ENCODE results near the gene STRN3.
A peak's percentile ranks its signal among the peaks of the same experiment; 100 is the strongest.
"Not testable (repeated sequence)": the region's sequence is repeated elsewhere in the genome, so short reads cannot be mapped to it uniquely, and the experiment has no call there.

STRN3 gene

DNA sequence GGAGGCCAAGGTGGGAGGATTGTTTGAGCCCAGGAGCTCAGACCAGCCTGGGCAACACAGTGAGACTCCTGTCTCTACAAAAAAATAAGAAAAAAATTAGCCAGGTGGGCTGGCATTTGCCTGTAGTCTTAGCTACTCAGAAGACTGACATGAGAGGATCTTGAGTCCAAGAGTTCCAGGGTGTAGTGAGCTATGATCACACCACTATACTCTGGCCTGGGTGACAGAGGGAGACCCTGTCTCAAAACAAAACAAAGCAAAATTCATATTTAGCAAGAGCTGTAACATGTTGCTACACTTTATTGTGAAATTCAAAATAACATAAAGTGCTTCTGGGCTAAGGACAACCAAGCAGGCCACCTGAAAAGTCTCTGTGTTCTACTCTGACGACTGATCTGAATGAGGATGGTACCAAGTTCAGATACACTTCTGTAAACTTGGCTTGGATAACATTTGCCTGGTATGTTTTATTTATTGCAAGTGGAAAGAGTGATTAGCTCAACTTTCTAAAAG, 11.6 kb upstream of the STRN3 start:
- DNase-seq (ENCODE audit: insufficient read length, low spot score) (no peak), FAIRE-seq (no peak)

DNA sequence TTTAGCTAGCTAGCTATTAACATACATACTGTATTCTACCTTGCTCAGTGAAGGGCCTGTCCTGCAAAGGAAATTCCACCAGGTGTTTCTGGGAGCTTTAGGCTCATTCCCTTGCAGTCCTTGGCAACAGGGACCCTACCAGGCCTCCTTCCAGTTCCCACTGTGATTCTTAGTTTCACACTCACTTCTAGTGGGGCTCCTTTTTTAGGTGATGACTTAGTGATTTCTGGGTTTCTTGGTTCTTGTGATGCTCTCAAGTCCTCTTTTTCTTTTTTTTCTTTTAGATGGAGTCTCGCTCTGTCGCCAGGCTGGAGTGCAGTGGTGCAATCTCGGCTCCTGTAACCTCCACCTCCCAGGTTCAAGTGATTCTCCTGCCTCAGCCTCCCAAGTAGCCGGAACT, 10.4 kb upstream of the STRN3 start:
- FAIRE-seq (no peak), DNase-seq (ENCODE audit: insufficient read length, low spot score) (no peak)

DNA sequence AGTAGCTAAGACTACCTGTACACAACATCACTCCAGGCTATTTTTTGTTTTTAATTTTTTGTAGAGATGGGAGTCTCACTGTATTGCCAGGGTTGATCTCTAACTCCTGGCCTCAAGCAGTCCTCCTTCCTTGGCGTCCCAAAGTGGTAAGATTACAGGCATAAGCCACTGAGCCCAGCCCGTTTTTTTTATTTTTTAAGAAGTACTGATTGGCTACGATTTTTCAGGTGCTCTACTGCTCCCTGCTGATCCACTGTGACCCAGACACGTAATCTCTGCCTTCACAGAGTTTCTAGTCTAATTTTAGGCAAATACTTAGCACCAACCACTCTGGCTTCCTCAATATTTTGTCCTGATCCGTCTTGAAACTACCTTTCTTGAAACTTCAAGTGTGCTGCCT, 4.3 kb upstream of the STRN3 start:
- DNase-seq (ENCODE audit: insufficient read length, low spot score) (no peak), FAIRE-seq (no peak)

DNA sequence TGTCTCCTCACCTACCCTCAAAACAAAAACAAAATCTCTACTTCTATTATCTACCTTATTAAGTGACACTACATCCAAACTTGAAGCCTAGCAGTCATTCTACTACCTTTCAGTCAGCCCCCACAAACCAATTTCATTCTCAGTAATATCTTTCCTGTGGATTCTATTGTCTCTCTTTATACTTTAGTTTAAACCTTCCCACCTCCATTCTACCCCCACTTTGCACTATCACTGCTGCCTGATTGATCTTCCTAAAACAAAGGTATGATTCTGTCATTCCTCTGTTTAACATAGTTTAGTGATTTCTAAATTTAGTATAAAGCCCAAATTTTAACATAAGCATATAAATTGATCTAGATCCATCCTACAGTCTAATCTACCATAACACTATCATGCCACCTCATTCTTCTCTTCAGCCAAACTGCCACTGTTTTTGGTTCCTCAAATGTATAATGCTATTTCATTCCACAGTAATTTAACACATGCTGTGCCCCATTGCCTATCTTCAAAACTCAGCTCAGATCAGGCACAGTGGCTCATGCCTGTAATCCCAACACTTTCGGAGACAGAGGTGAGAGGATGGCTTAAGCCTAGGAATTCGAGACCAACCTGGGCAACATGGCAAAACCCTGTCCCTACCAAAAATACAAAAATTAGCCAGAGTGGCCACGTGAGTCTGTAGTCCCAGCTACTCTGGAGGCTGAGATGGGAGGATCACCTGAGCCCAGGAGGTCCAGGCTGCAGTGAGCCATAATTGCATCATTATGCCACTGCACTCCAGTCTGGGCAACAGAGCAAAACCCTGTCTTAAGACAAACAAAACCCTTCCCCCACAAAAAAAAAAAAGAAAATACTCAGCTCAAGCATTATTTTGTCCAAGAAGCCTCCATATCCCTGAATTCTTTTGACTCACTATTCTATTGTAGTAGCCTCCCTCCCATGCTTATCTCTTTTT, 3.1 kb upstream of the STRN3 start:
- DNase-seq (ENCODE audit: insufficient read length, low spot score) (no peak), FAIRE-seq (peak; percentile 8)

DNA sequence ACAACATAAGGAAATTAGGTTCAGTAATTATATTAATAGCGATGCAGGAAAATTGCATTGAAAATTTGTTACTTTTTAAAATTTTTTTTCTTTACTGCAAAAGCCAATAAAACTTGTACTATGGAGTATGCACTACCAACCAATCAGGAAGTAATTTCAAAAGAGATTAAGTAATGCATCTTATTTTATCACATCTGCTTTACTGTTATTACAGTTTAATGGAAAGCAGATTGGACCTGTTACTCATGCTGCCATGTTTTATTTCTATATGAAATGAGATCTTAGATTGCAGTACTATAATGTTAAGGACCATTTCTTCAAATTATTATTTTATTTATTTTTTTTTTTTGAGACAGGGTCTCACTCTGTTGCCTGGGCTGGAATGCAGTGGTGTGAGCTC, 1.7 kb upstream of the STRN3 start:
- FAIRE-seq (no peak), DNase-seq (ENCODE audit: insufficient read length, low spot score) (no peak)

DNA sequence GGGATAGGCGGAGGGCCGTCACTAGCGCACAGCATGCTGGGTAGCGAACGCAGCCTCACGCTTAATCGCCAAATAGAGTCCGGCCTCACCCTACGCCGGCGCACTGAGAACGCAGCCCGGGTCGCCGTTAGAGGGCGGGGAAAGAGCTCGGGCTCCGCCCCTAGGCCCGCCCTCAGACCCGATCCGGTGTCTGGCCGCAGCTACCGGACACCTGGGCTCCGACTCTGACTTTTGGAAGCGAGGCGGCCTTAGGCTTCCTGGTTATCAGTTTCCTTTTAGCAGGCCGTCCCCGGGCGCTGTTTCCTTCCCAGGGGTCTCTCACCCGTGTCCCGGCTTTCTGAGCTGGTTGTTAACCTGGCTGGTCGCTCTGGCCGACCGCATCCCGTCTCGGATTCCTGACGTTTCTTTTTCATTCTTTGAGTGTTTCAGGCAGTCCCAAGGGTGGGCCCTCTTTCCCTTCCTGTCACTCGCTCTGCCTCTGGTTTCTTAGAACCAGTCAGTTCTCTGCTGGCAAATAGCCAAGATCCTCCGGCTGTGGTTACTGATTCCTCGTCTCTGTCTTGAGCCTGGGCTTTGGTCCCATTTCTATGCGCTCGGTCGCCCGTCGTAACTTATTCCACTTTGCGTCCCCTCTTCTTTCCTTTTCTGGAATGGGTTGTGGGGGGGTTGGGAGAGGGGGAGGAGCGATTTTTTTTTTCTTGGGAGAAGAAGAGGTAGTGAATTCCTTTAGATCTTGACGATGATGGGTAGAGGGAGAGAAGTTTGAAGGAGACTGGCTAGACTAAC, 464 bp upstream of the STRN3 start:
- FAIRE-seq (peak; percentile 88), DNase-seq (ENCODE audit: insufficient read length, low spot score) (peak; percentile 62)

DNA sequence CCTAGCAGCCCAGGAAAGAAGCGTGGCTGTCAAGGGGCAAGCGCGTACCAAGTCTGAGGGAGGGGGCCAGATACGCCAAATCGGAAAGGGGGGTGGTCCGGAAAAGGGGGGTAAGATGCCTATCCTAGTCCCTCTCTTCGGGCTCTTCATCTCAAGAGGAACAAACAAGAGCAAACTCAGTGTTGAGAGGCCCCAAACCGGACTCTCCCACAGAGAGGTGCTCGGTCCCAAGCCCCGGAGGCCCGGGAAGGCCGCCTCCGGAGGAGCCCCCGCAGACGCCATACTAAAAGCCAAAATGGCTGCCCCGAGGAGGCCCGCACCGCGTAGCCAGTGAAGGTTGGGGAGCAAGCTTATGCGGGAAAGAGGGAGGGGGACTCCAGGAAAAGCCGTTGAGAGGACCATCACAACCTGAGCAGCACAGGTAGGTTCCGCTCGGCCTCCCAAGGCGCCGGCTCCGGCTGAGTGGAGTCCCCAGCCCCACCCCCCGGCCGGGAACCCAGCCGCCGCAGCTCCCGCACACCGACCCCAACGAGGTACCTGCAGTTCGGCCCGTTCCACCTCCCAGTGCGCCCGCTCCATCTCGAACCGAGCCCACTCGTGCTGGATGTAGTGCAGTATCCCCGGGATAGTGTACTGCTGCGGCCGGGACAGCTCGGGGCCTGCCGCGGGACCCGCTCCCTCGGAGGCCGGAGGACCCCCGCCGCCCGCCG, 657 bp downstream of the STRN3 start, which contains the start of gene AP4S1:
Gene AP4S1 (plus strand): TSS at position 283 of the 710 bp plus-strand sequence. CDS start 40,548 bp downstream, outside the sequence.
- peak; percentile 83 for FAIRE-seq
- no peak for DNase-seq (ENCODE audit: insufficient read length, low spot score)

DNA sequence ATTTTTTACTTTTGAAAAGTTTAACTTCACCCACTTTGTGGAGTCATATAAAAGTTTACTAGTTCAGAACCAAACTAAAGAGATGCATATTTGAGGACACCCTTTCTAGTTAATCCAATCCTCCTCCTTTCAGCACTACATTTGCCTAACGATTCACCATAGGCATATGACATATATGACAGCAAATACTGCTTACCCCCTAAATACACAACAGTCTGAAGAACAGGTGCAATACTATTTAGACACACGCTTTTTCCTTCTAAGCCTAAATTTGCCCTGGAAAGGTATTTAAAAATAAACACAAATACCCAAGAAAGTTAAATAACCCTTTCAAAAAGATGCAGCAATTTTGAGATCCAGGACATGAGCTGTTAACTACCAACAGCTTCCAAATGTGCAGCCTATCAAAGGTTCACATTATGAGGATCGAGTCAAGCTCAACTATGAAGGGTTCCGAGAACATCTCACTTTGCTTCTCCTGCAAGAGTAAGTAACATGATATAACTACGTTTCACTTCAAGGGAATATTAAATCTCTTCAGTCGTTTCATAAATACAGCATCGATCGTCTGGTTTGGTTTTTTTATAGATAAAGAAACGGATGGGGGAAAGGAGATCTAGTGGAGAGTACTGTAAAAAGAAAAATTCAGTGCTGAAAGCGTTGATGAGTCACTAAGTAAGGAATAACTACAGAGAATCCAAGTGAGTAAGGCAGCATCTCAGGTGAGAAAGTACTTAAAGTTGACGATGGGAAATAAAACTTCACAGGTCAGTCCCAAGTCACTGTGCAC, 1.4 kb downstream of the STRN3 start:
- FAIRE-seq (no peak), DNase-seq (ENCODE audit: insufficient read length, low spot score) (no peak)

DNA sequence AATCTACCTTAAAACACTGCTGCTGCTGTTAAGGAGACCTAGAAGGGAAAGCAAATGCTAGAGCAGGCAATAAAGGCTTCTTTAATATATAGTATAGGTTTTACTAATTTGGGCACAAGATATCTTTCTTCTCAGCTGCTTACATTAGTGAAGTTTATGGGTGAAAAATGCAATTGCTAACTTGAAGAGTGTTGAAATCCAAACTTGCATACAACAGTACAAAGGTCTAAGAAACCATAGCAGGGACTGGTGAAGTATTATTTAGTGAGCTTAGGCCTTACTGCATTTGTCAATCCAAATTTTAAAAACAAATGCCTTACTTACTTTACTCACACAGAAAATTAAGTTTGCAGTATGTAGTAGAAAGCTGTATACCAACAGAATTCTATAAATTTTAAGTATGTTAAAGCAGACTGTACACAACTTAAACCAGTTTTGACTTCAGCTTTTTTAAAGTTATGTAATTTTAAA, 2.1 kb downstream of the STRN3 start:
- DNase-seq (ENCODE audit: insufficient read length, low spot score) (no peak), FAIRE-seq (peak; percentile 60)

DNA sequence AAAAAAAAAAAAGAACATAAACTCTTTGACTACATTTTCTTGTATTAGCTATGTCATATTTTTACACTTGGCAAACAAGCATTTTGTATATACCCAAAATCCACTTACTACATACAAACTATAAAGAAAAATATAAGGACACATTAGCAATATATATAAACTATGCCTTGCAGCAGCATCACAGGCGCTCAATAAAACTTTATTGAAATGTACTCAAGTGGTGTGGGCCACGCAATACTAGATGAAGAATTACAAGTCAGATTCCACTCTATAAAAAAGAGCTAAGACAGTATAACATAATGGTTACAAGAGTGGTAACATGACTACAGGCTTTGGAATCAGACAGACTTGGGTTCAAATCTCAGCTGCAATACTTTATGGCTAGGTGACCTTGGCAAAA, 3.8 kb downstream of the STRN3 start:
- DNase-seq (ENCODE audit: insufficient read length, low spot score): no peak
- FAIRE-seq: no peak

DNA sequence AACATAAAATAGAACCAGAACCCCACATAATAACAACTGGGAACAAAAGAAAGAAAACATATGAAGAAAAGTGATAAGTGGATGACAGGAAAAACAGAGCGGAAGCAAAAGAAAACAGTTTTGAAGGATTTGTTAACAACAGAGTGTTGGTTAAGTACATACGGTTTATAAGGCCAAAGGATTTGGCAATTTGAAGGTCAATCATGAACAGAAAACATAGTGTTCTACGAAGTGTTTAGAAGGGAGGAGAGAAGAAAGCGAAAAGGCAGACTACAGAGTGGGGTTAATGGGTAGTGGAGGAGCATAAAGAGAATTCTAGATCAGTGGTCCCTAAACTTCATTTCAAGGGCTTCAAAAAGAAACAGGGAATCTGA, 4.6 kb downstream of the STRN3 start:
- FAIRE-seq (no peak), DNase-seq (ENCODE audit: insufficient read length, low spot score) (no peak)

DNA sequence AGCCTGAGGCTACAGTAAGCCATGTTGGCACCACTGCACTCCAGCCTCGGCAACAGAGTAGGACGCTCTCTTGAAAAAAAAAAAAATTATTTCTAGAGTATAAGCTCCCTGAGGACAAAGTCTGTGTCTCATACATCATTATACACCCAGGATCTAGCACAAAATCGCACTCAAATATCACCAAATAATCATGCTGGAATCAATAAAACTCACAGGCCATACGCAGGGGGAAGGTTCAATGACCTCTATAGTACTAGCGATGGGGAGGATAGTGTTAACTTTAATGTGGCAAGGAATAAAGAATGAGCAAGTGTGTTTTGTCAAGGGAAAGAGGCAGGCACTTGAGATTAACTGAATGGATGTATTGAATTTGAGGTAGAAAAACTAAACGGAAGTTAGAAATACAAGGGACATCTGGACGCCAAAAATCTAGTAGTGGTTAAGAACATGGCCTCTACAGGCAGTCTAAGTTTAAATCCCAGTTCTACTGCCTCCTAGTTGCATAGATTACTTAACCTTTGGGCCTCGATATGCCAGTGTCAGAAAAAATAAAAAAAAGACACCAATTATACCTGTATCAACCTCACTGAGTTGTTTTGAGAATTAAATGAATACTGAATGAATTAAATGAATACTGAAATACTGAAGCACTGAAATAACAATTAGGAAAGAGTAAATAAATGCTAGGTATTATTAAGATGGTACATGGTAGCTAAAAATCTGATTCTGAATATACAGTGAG, 5.2 kb downstream of the STRN3 start:
- FAIRE-seq: no peak
- no peak for DNase-seq (ENCODE audit: insufficient read length, low spot score)

DNA sequence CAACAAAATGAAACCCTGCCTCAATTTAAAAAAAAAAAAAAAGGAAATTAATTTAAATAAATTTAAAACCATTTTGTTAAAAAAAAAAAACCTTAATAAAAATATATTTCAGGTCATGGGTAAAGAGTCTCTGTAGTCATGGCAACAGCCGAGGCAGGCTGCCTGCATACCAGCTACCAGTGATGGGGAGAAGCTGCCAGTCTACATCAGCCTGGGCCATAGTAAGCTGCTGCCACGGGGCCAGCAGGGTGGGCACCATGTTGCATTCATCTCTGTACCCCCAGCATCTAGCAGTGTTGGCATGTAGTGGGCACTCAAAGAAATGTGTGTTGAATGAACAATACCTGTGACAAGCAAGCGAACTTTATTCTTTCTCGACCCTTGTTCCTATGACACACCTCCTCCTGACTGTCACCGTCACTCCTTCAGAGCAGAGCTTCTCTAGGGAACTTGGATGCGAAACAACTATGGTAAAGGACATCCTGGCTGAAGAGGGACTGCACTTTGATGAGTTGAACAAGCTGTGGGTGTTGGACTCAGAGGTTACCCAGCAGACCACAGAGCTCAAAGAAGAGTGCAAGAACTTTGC, 8.0 kb downstream of the STRN3 start:
- FAIRE-seq (no peak), DNase-seq (ENCODE audit: insufficient read length, low spot score) (no peak)

DNA sequence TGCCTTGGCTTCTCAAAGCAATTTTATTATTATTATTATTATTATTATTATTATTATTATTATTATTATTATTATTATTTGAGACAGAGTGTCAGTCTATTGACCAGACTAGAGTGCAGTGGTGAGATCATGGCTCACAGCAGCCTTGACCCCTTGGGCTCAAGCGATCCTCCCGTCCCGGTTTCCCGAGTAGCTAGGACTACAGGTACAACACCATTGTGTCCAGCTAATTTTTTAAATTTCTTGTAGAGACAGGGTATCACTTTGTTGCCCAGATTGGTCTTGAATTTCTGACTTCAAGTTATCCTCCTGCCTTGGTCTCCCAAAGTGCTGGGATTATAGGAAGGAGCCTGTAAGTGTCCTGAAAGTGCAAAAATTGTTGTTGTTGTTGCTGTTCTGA, 12.3 kb downstream of the STRN3 start:
- no peak for FAIRE-seq

DNA sequence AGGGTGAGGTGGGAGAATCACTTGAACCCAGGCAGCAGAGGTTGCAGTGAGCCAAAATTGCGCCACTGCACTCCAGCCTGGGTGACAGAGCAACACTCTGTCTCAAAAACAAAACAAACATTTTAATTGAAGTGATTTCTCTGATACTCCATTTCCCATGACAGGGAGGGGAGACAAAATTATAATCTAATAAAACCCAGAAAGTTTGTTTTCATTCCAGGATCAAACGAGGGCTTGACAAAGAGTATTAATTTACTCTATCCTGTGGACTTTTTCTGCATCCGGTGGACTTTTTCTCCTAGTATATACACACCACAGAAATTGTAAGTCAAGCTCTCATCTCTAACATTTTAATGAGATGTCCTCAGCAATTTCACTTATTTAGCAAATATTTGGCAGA, 15.2 kb downstream of the STRN3 start:
- no peak for FAIRE-seq
- no peak for DNase-seq (ENCODE audit: insufficient read length, low spot score)

More for the DNA sequence above, 12.3 kb downstream of the STRN3 start:
- DNase-seq (ENCODE audit: insufficient read length, low spot score): no peak

DNA sequence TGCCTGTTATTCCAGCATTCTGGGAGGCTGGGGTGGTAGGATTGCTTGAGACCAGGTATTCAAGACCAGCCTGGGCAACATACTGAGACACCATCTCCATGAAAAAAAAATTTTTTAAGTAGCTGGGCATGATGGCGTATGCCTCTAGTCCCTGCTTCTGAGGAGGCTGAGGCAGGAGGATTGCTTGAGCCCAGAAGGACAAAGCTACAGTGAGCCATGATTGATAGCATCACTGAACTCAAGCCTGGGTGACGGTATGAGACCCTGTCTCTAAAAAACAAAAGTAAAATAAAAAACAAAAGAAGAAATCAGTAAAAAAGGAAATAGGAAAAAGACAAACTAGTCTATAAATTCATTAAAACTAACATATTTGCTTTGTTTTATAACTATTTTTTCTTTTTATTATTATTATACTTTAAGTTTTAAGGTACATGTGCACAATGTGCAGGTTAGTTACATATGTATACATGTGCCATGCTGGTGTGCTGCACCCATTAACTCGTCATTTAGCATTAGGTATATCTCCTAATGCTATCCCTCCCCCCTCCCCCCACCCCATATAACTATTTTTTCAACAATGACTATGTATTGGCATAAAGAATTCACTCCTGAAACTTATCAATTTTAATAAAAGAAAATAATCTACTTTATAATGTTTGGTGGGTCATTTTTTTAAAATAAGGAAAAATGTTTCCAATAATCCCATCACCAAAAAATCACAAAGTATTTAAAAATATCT, 16.2 kb downstream of the STRN3 start:
- no peak for FAIRE-seq

DNA sequence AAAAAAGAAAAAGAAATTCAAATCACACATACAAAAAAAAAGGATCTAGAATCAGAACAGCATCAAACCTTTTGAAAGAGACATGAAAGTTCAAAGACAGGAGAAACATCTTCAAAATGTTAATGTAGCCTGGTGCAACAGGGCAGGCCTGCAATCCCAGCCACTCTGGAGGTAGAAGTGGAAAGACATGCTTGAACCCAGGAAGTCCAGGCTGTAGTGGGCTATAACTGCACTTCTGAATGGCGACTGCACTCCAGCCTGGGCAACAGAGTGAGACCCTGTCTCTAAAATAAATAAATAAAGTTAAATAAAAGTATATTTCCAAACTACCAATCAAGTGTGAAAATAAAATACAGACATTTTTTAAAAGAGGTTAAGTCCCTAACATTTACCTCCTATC, 19.5 kb downstream of the STRN3 start:
- no peak for DNase-seq (ENCODE audit: insufficient read length, low spot score)
- FAIRE-seq: no peak

More for the DNA sequence above, 16.2 kb downstream of the STRN3 start:
- no peak for DNase-seq (ENCODE audit: insufficient read length, low spot score)

DNA sequence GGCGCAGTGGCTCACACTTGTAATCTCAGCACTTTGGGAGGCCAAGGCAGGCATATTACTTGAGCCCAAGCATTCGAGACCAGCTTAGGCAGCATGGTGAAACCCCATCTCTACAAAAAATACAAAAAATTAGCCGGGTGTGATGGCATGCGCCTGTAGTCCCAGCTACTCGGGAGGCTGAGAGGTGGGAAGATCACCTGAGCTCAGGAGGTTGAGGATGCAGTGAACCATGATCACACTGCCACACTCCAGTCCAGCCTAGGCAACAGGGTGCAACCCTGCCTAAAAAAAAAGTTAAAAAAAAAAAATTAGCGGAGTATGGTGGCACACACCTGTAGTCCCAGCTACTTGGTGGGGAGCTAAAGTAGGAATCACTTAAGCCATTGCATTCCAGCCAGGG, 22.2 kb downstream of the STRN3 start:
- not testable (repeated sequence) for DNase-seq (ENCODE audit: insufficient read length, low spot score); FAIRE-seq

Data from GM19239 (cell line).